Esophagus (tissue), 2 donors: ENCODE measurements around the gene NOL4L. TPM values are rescaled to one million over a fixed set of nuclear protein-coding genes. Genes with fewer than 3 reads are reported as not detected.

Source experiments
- H3K27ac ChIP-seq, 2 donors: one replicate each; pipeline ENCODE4 v1.5.1; 2013; ENCODE audit warnings: low read depth in 2 of 2, mild to moderate bottlenecking in 2 of 2, inconsistent platforms in 1 of 2, low read length in 1 of 2, moderate library complexity in 1 of 2
- H3K27me3 ChIP-seq, 2 donors: one replicate each; pipeline ENCODE4 v1.6.1; 2013; ENCODE audit warnings: low read length in 2 of 2, control low read depth in 1 of 2, mild to moderate bottlenecking in 1 of 2; ENCODE audit not compliant: insufficient read depth in 2 of 2, control insufficient read depth in 1 of 2
- H3K36me3 ChIP-seq, 2 donors: one replicate each; pipeline ENCODE4 v1.6.1; 2013; ENCODE audit warnings: low read length in 1 of 2; ENCODE audit not compliant: control insufficient read depth in 2 of 2, insufficient read depth in 2 of 2
- H3K4me1 ChIP-seq, 2 donors: one replicate each; pipeline ENCODE4 v1.6.1; 2013; ENCODE audit warnings: low read length in 1 of 2; ENCODE audit not compliant: control insufficient read depth in 2 of 2, insufficient read depth in 2 of 2
- H3K4me3 ChIP-seq, 2 donors: one replicate each; pipeline ENCODE4 v1.5.1; 2013; ENCODE audit warnings: low read length in 2 of 2, mild to moderate bottlenecking in 2 of 2, low read depth in 1 of 2, moderate library complexity in 1 of 2
- H3K9me3 ChIP-seq, 2 donors: one replicate each; pipeline ENCODE4 v1.6.1; 2013; ENCODE audit warnings: mild to moderate bottlenecking in 2 of 2, low read depth in 1 of 2, low read length in 1 of 2, moderate library complexity in 1 of 2; ENCODE audit not compliant: control insufficient read depth in 2 of 2, insufficient read depth in 1 of 2
- WGBS, 2 donors: extraction: QIAGEN DNeasy Blood & Tissue Kit; methylation state at CpG; one replicate each; pipeline ENCODE4 v1.1.7; 2013; 5-methylcytosine and 5-hydroxymethylcytosine counted together
- polyA plus RNA-seq, 2 donors: library from polyadenylated mRNA; stranded (reverse); fragments of 200-250 nt; gene quantifications; one replicate each; pipeline ENCODE4 v1.2.3, GENCODE V29; 2013
- donor health status: healthy with polysubstance abuse.
- donor health status: Bipolar disorder and iron deficiency.

NOL4L gene
- polyA plus RNA-seq, 2 donors: 1.1 to 1.2 TPM

GRCh38 chr20:32522776-32523612, 62.1 kb downstream of the NOL4L start:
- no peak overlapping the region for H3K4me3 ChIP-seq
- H3K36me3 ChIP-seq: no peaks in the 10 kb centered on the region
- no peaks in the 10 kb centered on the region for H3K9me3 ChIP-seq
- H3K27ac ChIP-seq: no peak overlapping the region
- no peaks in the 10 kb centered on the region for H3K27me3 ChIP-seq
- H3K4me1 ChIP-seq: peaks cover 0 to 9% of the 10 kb centered on the region in 2 donors
- 83% methylated on average over 8 of the region's 8 CpGs for WGBS, 2 donors

- Histone ChIP-seq H3K27ac (no peak overlapping the region), H3K27me3 (no peaks in the 10 kb centered on the region), H3K4me1 (peaks cover 0 to 7% of the 10 kb centered on the region in 2 donors), H3K9me3 (no peaks in the 10 kb centered on the region), H3K4me3 (no peak overlapping the region), H3K36me3 (no peaks in the 10 kb centered on the region)
- WGBS, 2 donors: 75 to 78% methylated on average over 3 of the region's 3 CpGs
Measured at GRCh38 chr20:32522526-32522775, 62.7 kb downstream of the NOL4L start.

- 20 to 21% methylated on average over 15 of the region's 15 CpGs for WGBS, 2 donors
- Histone ChIP-seq H3K4me3 (no peak overlapping the region), H3K9me3 (no peaks in the 10 kb centered on the region), H3K36me3 (no peaks in the 10 kb centered on the region), H3K27me3 (no peaks in the 10 kb centered on the region), H3K27ac (no peak overlapping the region), H3K4me1 (peaks cover 0 to 6% of the 10 kb centered on the region in 2 donors)
Measured at GRCh38 chr20:32521780-32522525, 63.2 kb downstream of the NOL4L start.

GRCh38 chr20:32520927-32521203, 64.3 kb downstream of the NOL4L start:
- Histone ChIP-seq H3K4me3 (no peak overlapping the region), H3K27ac (no peak overlapping the region), H3K27me3 (no peaks in the 10 kb centered on the region), H3K4me1 (peaks cover 0 to 6% of the 10 kb centered on the region in 2 donors), H3K36me3 (no peaks in the 10 kb centered on the region), H3K9me3 (no peaks in the 10 kb centered on the region)
- WGBS, 2 donors: 81 to 95% methylated on average over 3 of the region's 3 CpGs

GRCh38 chr20:32519381-32519730, 65.8 kb downstream of the NOL4L start:
- Histone ChIP-seq H3K27me3 (no peaks in the 10 kb centered on the region), H3K4me3 (no peak overlapping the region), H3K36me3 (no peaks in the 10 kb centered on the region), H3K9me3 (no peaks in the 10 kb centered on the region), H3K27ac (no peak overlapping the region), H3K4me1 (peaks cover 0 to 2% of the 10 kb centered on the region in 2 donors)
- 78 to 85% methylated on average over 11 of the region's 11 CpGs for WGBS, 2 donors

- WGBS, 2 donors: 48 to 66% methylated on average over 14 of the region's 14 CpGs
- Histone ChIP-seq H3K27me3 (no peaks in the 10 kb centered on the region), H3K27ac (no peak overlapping the region), H3K36me3 (no peaks in the 10 kb centered on the region), H3K4me1 (peaks cover 0 to 2% of the 10 kb centered on the region in 2 donors), H3K4me3 (no peak overlapping the region), H3K9me3 (no peaks in the 10 kb centered on the region)
Measured at GRCh38 chr20:32518593-32519380, 66.3 kb downstream of the NOL4L start.

GRCh38 chr20:32517914-32518592, 67.1 kb downstream of the NOL4L start:
- Histone ChIP-seq H3K4me1 (peaks cover 0 to 2% of the 10 kb centered on the region in 2 donors), H3K9me3 (no peaks in the 10 kb centered on the region), H3K4me3 (no peak overlapping the region), H3K36me3 (no peaks in the 10 kb centered on the region), H3K27me3 (no peaks in the 10 kb centered on the region), H3K27ac (no peak overlapping the region)
- WGBS, 2 donors: 69 to 83% methylated on average over 15 of the region's 15 CpGs

GRCh38 chr20:32517518-32517873, 67.6 kb downstream of the NOL4L start:
- Histone ChIP-seq H3K9me3 (no peaks in the 10 kb centered on the region), H3K4me3 (no peak overlapping the region), H3K27me3 (no peaks in the 10 kb centered on the region), H3K27ac (no peak overlapping the region), H3K4me1 (peaks cover 0 to 2% of the 10 kb centered on the region in 2 donors), H3K36me3 (no peaks in the 10 kb centered on the region)
- WGBS, 2 donors: 81 to 89% methylated on average over 6 of the region's 6 CpGs
